ENCODE results near the gene C1orf116.

Gene C1orf116

DNA sequence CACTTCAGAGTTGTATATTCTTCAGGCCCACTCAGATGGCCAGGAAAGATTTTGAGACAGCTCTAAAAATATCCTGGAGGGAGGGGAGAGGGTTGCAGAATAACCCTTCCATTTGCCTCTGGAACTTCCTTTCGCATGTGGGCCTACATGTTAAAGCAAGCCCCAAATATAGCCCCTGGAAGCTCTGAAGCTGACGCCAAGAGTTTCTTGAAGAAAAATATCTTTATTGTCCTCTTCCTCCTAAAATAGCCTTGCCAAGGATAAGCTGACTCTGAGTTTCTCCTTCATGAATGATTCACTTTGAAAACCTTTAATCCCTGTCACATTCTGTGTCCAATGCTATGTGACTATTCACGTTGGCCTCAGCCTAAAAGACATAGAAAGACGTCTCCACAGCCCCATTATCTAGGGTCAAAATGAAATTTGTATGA is 6.4 kb downstream of the C1orf116 start:
- Histone ChIP-seq H3K4me3 (ENCODE audit: low read depth, low read length) (no peak overlapping the region), H3K9me3 (ENCODE audit: control insufficient read depth, insufficient read depth, low read depth, low read length) (no peaks in the 10 kb centered on the region), H3K36me3 (ENCODE audit: control insufficient read depth in 2 of 2, insufficient read depth in 1 of 2, low read length in 2 of 2) (no peaks in the 10 kb centered on the region), H3K4me1 (ENCODE audit: control insufficient read depth, insufficient read depth, low read length) (no peaks in the 10 kb centered on the region), H3K27ac (ENCODE audit: extremely low read depth, low read depth, low read length) (no peak overlapping the region)
- TF ChIP-seq ZFP41 (tag by site-specific recombination; IDR thresholded peaks at IDR 0.05; ENCODE audit: borderline replicate concordance): no peak
- TF ChIP-seq GLIS1 (tag by site-specific recombination; IDR thresholded peaks at IDR 0.05): no peak
- TF ChIP-seq ZFHX2 (tag by site-specific recombination; conservative IDR thresholded peaks at IDR 0.05): no peak
- POLR2A ChIA-PET: no interaction called here
- CTCF ChIA-PET: interaction anchor here (1.3 kb wide), 1 partner anchor 21 kb away, joined by 3 read pairs; no protein-coding TSS in a partner anchor

DNA sequence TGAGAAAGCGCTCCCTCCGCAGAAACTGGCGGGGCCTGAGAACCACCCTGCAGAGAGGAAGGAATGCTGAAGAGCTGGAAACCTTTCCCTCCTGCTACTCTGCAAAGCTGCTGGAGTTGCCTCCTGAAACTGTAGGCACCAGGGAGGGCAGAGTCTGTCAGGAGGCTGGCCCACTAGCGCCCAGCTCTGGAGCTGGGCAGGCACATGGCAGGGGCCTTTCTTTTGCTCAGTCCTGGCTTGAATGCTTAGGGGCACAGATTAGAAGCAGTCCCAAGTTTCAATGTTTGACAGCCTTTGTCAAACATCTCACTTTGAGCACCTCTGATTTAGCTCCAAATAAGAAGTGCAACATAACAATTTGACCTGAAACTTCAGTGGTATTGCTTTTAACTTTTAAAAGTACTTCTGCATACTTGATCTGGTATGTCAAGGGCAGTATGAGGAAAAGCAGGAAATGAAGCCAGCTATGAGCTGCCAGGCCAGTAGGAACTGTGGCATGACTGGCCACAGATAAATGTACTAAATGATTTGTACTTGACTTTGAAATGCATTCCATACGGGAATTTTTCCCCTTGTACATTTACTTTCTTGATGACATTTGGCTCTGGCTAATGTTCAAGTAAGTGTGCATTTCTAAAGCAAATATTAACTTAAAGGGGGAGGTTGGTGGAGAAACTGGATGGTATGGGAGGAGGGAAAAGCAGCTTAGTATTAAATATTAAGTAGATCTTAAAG is 7.2 kb downstream of the C1orf116 start:
- CTCF ChIA-PET: interaction anchor here (1.3 kb wide), 1 partner anchor 20 kb away, joined by 3 read pairs; no protein-coding TSS in a partner anchor
- Histone ChIP-seq H3K4me3 (ENCODE audit: low read depth, low read length) (no peak overlapping the region), H3K4me1 (ENCODE audit: control insufficient read depth, insufficient read depth, low read length) (no peaks in the 10 kb centered on the region), H3K9me3 (ENCODE audit: control insufficient read depth, insufficient read depth, low read depth, low read length) (no peaks in the 10 kb centered on the region), H3K27ac (ENCODE audit: extremely low read depth, low read depth, low read length) (no peak overlapping the region), H3K36me3 (ENCODE audit: control insufficient read depth in 2 of 2, insufficient read depth in 1 of 2, low read length in 2 of 2) (no peaks in the 10 kb centered on the region)
- no peak for TF ChIP-seq ZNF530 (tag by site-specific recombination; IDR thresholded peaks at IDR 0.05; ENCODE audit: low read depth)
- TF ChIP-seq, protein P1, sequence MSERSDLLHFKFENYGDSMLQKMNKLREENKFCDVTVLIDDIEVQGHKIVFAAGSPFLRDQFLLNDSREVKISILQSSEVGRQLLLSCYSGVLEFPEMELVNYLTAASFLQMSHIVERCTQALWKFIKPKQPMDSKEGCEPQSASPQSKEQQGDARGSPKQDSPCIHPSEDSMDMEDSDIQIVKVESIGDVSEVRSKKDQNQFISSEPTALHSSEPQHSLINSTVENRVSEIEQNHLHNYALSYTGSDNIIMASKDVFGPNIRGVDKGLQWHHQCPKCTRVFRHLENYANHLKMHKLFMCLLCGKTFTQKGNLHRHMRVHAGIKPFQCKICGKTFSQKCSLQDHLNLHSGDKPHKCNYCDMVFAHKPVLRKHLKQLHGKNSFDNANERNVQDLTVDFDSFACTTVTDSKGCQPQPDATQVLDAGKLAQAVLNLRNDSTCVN (tag by site-specific recombination; optimal IDR thresholded peaks at IDR 0.05): no peak
- POLR2A ChIA-PET: no interaction called here

DNA sequence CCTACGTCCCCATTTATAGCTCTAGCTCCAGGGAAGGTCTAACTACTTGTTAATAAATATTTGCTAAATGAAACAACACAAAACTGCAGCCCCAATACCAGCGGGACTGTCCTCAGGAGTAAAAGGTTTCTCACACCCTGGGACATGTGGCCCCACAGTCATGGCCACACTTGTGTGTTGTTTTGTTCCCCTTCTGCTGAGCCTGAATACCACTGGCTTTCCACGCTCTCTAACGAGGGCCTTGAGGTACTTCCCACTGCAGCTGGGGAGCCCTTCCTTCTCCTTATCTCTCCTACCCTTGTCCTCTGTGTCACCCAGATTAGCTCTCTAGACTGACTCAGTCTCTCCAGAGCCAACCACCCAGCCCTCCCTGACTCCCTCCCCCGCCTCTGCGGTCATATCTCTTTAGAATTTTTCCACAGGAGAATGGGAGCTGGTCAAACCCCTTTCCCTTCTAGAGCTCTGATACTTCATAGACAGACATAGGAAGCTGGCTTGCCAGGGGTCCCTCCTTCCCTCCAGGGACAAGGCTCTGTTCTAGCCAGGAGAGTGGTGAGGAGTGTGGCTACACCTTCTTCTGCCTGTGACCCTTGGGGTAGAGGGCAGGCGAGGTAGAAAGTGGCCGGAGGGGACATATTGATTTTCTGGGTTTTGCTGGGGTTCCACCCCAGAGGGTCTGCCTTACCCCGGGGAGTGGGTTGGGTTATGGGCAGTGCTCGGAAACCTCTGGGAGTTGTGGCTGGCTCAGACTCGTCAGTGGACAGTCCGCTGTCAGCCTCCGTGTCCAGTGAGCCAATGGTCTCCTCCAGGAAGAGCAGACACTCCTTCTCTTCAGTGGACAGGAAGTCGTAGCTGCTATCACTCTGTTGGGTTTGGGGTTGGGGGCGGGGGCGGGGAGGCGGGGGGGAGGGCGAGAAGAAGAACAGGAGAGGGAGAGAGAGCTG is 8.1 kb downstream of the C1orf116 start:
- H3K27ac ChIP-seq (ENCODE audit: extremely low read depth, low read depth, low read length): no peak overlapping the region
- CTCF ChIA-PET: interaction anchor here (0.6 kb wide), 2 partner anchors 29 to 310 kb away, joined by 3 read pairs; partner anchors contain the start of gene PFKFB2
- no peaks in the 10 kb centered on the region for H3K36me3 ChIP-seq (ENCODE audit: control insufficient read depth in 2 of 2, insufficient read depth in 1 of 2, low read length in 2 of 2)
- TF ChIP-seq ZNF558 (tag by site-specific recombination; IDR thresholded peaks at IDR 0.05) (no peak), SCRT1 (tag by site-specific recombination; IDR thresholded peaks at IDR 0.05; ENCODE audit: borderline replicate concordance) (no peak), ZFP41 (tag by site-specific recombination; IDR thresholded peaks at IDR 0.05; ENCODE audit: borderline replicate concordance) (no peak), ZBTB17 (tag by site-specific recombination; IDR thresholded peaks at IDR 0.05) (no peak), ZNF19 (tag by site-specific recombination; IDR thresholded peaks at IDR 0.05; ENCODE audit: low read depth) (no peak)
- H3K4me3 ChIP-seq (ENCODE audit: low read depth, low read length): no peak overlapping the region
- H3K4me1 ChIP-seq (ENCODE audit: control insufficient read depth, insufficient read depth, low read length): no peaks in the 10 kb centered on the region
- POLR2A ChIA-PET: no interaction called here
- no peaks in the 10 kb centered on the region for H3K9me3 ChIP-seq (ENCODE audit: control insufficient read depth, insufficient read depth, low read depth, low read length)

DNA sequence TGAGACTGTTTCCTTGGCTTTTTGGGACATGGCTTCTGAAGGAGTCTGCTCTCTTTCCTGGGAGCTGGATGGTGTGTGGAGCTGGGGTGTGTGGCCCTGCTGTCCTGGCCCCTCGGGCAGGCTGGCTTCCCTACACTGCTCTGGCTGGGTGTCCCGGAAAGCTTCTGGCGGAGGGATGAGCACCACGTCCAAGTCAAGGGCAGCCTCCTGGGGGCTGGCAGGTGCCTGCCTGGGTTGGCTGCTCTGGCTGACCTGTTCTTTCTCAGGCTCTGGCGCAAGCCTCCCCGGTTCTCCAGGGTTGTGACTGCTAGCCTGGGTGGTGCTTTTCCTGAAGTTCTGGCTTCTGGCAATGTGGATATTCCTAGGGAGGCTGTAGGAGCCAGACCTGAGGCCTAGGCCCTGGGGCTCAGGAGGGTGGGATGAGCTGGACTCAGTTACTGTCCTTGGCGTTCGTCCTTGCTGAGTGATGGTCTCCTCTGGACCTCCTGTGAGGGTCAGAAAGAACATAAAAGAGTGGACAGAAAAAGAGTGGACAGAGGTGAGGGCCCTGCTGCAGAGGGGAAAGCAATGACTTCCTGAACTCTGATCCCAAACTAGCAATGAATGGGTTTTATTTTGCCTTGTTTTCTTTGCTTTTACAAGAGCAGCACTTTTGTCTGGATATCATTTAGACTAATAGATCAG is 9.4 kb downstream of the C1orf116 start:
- Histone ChIP-seq H3K27ac (ENCODE audit: extremely low read depth, low read depth, low read length) (no peak overlapping the region), H3K4me1 (ENCODE audit: control insufficient read depth, insufficient read depth, low read length) (no peaks in the 10 kb centered on the region), H3K9me3 (ENCODE audit: control insufficient read depth, insufficient read depth, low read depth, low read length) (no peaks in the 10 kb centered on the region), H3K36me3 (ENCODE audit: control insufficient read depth in 2 of 2, insufficient read depth in 1 of 2, low read length in 2 of 2) (no peaks in the 10 kb centered on the region), H3K4me3 (ENCODE audit: low read depth, low read length) (no peak overlapping the region)
- POLR2A ChIA-PET: no interaction called here
- CTCF ChIA-PET: interaction anchor here (0.6 kb wide), 1 partner anchor 11 kb away, joined by 3 read pairs; no protein-coding TSS in a partner anchor
- TF ChIP-seq ZNF555 (tag by site-specific recombination; conservative IDR thresholded peaks at IDR 0.05): no peak
- no peak for TF ChIP-seq ZNF366 (tag by site-specific recombination; conservative IDR thresholded peaks at IDR 0.05)
- no peak for TF ChIP-seq ZNF335 (tag by site-specific recombination; conservative IDR thresholded peaks at IDR 0.05)
- TF ChIP-seq, protein P2, sequence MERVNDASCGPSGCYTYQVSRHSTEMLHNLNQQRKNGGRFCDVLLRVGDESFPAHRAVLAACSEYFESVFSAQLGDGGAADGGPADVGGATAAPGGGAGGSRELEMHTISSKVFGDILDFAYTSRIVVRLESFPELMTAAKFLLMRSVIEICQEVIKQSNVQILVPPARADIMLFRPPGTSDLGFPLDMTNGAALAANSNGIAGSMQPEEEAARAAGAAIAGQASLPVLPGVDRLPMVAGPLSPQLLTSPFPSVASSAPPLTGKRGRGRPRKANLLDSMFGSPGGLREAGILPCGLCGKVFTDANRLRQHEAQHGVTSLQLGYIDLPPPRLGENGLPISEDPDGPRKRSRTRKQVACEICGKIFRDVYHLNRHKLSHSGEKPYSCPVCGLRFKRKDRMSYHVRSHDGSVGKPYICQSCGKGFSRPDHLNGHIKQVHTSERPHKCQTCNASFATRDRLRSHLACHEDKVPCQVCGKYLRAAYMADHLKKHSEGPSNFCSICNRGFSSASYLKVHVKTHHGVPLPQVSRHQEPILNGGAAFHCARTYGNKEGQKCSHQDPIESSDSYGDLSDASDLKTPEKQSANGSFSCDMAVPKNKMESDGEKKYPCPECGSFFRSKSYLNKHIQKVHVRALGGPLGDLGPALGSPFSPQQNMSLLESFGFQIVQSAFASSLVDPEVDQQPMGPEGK (tag by site-specific recombination; IDR thresholded peaks at IDR 0.05): no peak
- no peak for TF ChIP-seq ZNF76 (tag by site-specific recombination; IDR thresholded peaks at IDR 0.05; ENCODE audit: borderline replicate concordance, low read depth)
- no peak for TF ChIP-seq ZNF426 (tag by site-specific recombination; IDR thresholded peaks at IDR 0.05)
- TF ChIP-seq ZNF184 (tag by site-specific recombination; IDR thresholded peaks at IDR 0.05): no peak
- no peak for TF ChIP-seq IKZF3 (tag by site-specific recombination; IDR thresholded peaks at IDR 0.05)
- TF ChIP-seq ZNF837 (tag by site-specific recombination; IDR thresholded peaks at IDR 0.05): no peak
- no peak for TF ChIP-seq ZBTB7A (tag by site-specific recombination; IDR thresholded peaks at IDR 0.05; ENCODE audit: low read depth)
- TF ChIP-seq ZNF133 (tag by site-specific recombination; IDR thresholded peaks at IDR 0.05): no peak
- TF ChIP-seq SP2 (tag by site-specific recombination; IDR thresholded peaks at IDR 0.05): no peak
- TF ChIP-seq ZNF621 (tag by site-specific recombination; IDR thresholded peaks at IDR 0.05): no peak

All from HEK293 (cell line).